K562 (cell line): ENCODE data around the gene ZNF581. TPM values are rescaled to one million over a fixed set of nuclear protein-coding genes. Genes with fewer than 3 reads are reported as not detected.

Experiments
- CBX3 ChIP-seq, 2 experiments: IDR thresholded peaks; 1 replicate in 1 of 2; 2 replicates in 1 of 2; pipeline ENCODE4 v1.6.1; 2012; ENCODE audit warnings: inconsistent platforms in 2 of 2, low read length in 2 of 2, borderline replicate concordance in 1 of 2, control low read depth in 1 of 2
- FOXP1 ChIP-seq: sonication (generic); formaldehyde crosslinking; IDR thresholded peaks from 2 replicates; pipeline ENCODE4 v1.8.0; 2022; ENCODE audit warnings: mild to moderate bottlenecking, missing genetic modification reagents
- GATAD2B ChIP-seq: fragments of 450-650 bp; IDR thresholded peaks from 2 replicates; pipeline ENCODE4 v1.6.1; 2017; ENCODE audit warnings: mild to moderate bottlenecking, borderline replicate concordance
- PHF8 ChIP-seq: fragments of 200-600 bp; sonication (generic); IDR thresholded peaks from 2 replicates; pipeline ENCODE4 v1.6.1; 2012; ENCODE audit warnings: mixed run types, mild to moderate bottlenecking, inconsistent platforms, low read length, moderate library complexity, borderline replicate concordance
- POLR2A ChIP-seq: fragments of 450-650 bp; conservative IDR thresholded peaks from 2 replicates; pipeline ENCODE4 v1.6.1; 2016
- RBM22 ChIP-seq: fragments of 200-400 bp; formaldehyde crosslinking; IDR thresholded peaks from 2 replicates; pipeline ENCODE4 v1.6.1; 2018; ENCODE audit warnings: low read length, low read depth; ENCODE audit not compliant: poor library complexity, severe bottlenecking
- RFX7 ChIP-seq: fragments of 250-450 bp; sonication (Bioruptor Pico); IDR thresholded peaks from 2 replicates; pipeline ENCODE4 v1.5.1; 2021; ENCODE audit warnings: mild to moderate bottlenecking
- RNF2 ChIP-seq: sonication (generic); IDR thresholded peaks from 2 replicates; pipeline ENCODE4 v1.6.1; 2016
- SMAD1 ChIP-seq: fragments of 150-350 bp; IDR thresholded peaks from 2 replicates; pipeline ENCODE4 v1.6.1; 2014; ENCODE audit warnings: low read length, low read depth; ENCODE audit not compliant: partially characterized antibody
- TAF15 ChIP-seq: fragments of 200-400 bp; formaldehyde crosslinking; IDR thresholded peaks from 2 replicates; pipeline ENCODE4 v1.6.1; 2017; ENCODE audit warnings: mild to moderate bottlenecking, low read depth, low read length, moderate library complexity
- TCF7L2 ChIP-seq: fragments of 150-350 bp; IDR thresholded peaks from 2 replicates; pipeline ENCODE4 v1.6.1; 2016; ENCODE audit warnings: low read depth, mild to moderate bottlenecking, low read length, moderate library complexity
- ZNF408 ChIP-seq: fragments of 250-450 bp; sonication (Bioruptor Pico); IDR thresholded peaks from 2 replicates; pipeline ENCODE4 v1.4.0; 2020; ENCODE audit warnings: low read depth, mild to moderate bottlenecking, moderate library complexity
- ZNF507 ChIP-seq: conservative IDR thresholded peaks from 2 replicates; pipeline ENCODE4 v1.6.1; 2017; ENCODE audit warnings: missing genetic modification characterization, missing compliant biosample characterization
- ZNF76 ChIP-seq: fragments of 250-450 bp; sonication (Bioruptor Pico); IDR thresholded peaks from 2 replicates; pipeline ENCODE4 v1.4.0; 2020; ENCODE audit warnings: mild to moderate bottlenecking, moderate library complexity, borderline replicate concordance
- ZNF766 ChIP-seq: fragments of 200-800 bp; sonication (Bioruptor generic); conservative IDR thresholded peaks from 2 replicates; pipeline ENCODE4 v1.6.1; 2016; ENCODE audit warnings: missing genetic modification characterization, missing compliant biosample characterization
- polyA plus RNA-seq, 8 experiments: library from polyadenylated mRNA; depleted of rRNA in 4 of 8; stranded (reverse) in 5 of 8; unstranded in 3 of 8; fragments of >200 nt; fragmentation: Nextera tagmentation in 2 of 8; fragmentation: Illumina TruSeq in 1 of 8; extraction: Ambion mirVana in 2 of 8; extraction: Trizol in 1 of 8; gene quantifications; 2 replicates each; pipeline versions ENCODE4 v1.2.1 to v1.2.3, GENCODE V29; 2011 to 2014; ENCODE audit warnings: inconsistent platforms in 1 of 8, missing spikeins in 1 of 8
- total RNA-seq, 7 experiments: library from RNA; depleted of rRNA in 6 of 7; stranded (reverse); fragments of >200 nt in 6 of 7; fragmentation: Illumina TruSeq in 2 of 7; extraction: Trizol in 2 of 7; gene quantifications; 2 replicates each; pipeline versions ENCODE4 v1.2.1 to v1.2.3, GENCODE V29; 2011 to 2021; ENCODE audit warnings: low replicate concordance in 1 of 7
- TF ChIP-seq, protein P1 (sequence below): fragments of 450-650 bp; formaldehyde crosslinking; IDR thresholded peaks from 2 replicates; pipeline ENCODE4 v1.4.0; 2020; ENCODE audit warnings: mild to moderate bottlenecking, moderate library complexity
- TF ChIP-seq, protein P2 (sequence below), 2 experiments: fragments of 450-650 bp; conservative IDR thresholded peaks; 2 replicates each; pipeline ENCODE4 v1.6.1; 2017; ENCODE audit warnings: mild to moderate bottlenecking in 2 of 2, moderate library complexity in 2 of 2
- TF ChIP-seq, protein P3 (sequence below): fragments of 450-650 bp; IDR thresholded peaks from 2 replicates; pipeline ENCODE4 v1.6.1; 2017; ENCODE audit warnings: mild to moderate bottlenecking, moderate library complexity
- TF ChIP-seq, protein P4 (sequence below): fragments of 150-350 bp; IDR thresholded peaks from 2 replicates; pipeline ENCODE4 v1.6.1; 2014; ENCODE audit warnings: low read depth, mild to moderate bottlenecking, low read length, borderline replicate concordance
- TF ChIP-seq, protein P5 (sequence below): fragments of 250-450 bp; sonication (Bioruptor Pico); IDR thresholded peaks from 2 replicates; pipeline ENCODE4 v1.5.0; 2022; ENCODE audit warnings: mild to moderate bottlenecking

ZNF581 gene
- total and polyA plus RNA-seq, 9 of the 15 experiments (the other 6 are each of a cell fraction or from before 2014, with no cell fraction given), result 2.4 to 39.4 (median 15.4) TPM

DNA sequence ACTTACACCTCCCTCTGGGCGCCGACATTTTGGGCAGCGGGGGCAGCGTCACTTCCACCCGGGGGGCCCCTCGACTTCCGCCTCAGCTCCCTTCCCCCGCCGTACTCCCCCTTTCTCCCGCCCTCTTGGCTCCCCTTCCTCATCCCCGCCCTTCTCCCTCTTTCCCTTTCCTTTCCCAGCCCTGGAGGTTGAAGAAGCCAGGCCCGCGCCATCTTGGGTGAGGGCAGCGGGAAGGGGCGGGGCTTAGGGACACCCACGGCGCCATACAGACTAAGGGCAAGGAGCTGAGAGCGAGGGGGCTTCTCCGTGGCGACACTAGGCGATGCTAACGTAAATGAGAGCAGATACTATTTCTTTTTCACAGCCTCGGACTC, 44.0 kb upstream of the ZNF581 start, which contains the start of gene FIZ1 (continued):
- TF ChIP-seq PHF8, result peak; percentile 43
- TF ChIP-seq, protein P1, sequence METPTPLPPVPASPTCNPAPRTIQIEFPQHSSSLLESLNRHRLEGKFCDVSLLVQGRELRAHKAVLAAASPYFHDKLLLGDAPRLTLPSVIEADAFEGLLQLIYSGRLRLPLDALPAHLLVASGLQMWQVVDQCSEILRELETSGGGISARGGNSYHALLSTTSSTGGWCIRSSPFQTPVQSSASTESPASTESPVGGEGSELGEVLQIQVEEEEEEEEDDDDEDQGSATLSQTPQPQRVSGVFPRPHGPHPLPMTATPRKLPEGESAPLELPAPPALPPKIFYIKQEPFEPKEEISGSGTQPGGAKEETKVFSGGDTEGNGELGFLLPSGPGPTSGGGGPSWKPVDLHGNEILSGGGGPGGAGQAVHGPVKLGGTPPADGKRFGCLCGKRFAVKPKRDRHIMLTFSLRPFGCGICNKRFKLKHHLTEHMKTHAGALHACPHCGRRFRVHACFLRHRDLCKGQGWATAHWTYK (CRISPR knock-in tag), result no peak
- peak; percentile 21 for TF ChIP-seq RNF2
- TF ChIP-seq, protein P2, sequence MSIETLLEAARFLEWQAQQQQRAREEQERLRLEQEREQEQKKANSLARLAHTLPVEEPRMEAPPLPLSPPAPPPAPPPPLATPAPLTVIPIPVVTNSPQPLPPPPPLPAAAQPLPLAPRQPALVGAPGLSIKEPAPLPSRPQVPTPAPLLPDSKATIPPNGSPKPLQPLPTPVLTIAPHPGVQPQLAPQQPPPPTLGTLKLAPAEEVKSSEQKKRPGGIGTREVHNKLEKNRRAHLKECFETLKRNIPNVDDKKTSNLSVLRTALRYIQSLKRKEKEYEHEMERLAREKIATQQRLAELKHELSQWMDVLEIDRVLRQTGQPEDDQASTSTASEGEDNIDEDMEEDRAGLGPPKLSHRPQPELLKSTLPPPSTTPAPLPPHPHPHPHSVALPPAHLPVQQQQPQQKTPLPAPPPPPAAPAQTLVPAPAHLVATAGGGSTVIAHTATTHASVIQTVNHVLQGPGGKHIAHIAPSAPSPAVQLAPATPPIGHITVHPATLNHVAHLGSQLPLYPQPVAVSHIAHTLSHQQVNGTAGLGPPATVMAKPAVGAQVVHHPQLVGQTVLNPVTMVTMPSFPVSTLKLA (conservative IDR thresholded peaks at IDR 0.05), result peak in 1 of 2 experiments; percentile 75; a peak in 3 of 4 replicates
- TF ChIP-seq, protein P3, sequence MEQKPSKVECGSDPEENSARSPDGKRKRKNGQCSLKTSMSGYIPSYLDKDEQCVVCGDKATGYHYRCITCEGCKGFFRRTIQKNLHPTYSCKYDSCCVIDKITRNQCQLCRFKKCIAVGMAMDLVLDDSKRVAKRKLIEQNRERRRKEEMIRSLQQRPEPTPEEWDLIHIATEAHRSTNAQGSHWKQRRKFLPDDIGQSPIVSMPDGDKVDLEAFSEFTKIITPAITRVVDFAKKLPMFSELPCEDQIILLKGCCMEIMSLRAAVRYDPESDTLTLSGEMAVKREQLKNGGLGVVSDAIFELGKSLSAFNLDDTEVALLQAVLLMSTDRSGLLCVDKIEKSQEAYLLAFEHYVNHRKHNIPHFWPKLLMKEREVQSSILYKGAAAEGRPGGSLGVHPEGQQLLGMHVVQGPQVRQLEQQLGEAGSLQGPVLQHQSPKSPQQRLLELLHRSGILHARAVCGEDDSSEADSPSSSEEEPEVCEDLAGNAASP, result no peak
- no peak for TF ChIP-seq TAF15
- TF ChIP-seq RBM22, result no peak
- TF ChIP-seq, protein P4, sequence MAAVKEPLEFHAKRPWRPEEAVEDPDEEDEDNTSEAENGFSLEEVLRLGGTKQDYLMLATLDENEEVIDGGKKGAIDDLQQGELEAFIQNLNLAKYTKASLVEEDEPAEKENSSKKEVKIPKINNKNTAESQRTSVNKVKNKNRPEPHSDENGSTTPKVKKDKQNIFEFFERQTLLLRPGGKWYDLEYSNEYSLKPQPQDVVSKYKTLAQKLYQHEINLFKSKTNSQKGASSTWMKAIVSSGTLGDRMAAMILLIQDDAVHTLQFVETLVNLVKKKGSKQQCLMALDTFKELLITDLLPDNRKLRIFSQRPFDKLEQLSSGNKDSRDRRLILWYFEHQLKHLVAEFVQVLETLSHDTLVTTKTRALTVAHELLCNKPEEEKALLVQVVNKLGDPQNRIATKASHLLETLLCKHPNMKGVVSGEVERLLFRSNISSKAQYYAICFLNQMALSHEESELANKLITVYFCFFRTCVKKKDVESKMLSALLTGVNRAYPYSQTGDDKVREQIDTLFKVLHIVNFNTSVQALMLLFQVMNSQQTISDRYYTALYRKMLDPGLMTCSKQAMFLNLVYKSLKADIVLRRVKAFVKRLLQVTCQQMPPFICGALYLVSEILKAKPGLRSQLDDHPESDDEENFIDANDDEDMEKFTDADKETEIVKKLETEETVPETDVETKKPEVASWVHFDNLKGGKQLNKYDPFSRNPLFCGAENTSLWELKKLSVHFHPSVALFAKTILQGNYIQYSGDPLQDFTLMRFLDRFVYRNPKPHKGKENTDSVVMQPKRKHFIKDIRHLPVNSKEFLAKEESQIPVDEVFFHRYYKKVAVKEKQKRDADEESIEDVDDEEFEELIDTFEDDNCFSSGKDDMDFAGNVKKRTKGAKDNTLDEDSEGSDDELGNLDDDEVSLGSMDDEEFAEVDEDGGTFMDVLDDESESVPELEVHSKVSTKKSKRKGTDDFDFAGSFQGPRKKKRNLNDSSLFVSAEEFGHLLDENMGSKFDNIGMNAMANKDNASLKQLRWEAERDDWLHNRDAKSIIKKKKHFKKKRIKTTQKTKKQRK, result no peak
- peak; percentile 5; the same call in 1 of the 2 replicates for TF ChIP-seq TCF7L2
- TF ChIP-seq ZNF507 (tag), result no peak
- no peak for TF ChIP-seq SMAD1
- peak; percentile 77 for TF ChIP-seq POLR2A
- TF ChIP-seq, protein P5, sequence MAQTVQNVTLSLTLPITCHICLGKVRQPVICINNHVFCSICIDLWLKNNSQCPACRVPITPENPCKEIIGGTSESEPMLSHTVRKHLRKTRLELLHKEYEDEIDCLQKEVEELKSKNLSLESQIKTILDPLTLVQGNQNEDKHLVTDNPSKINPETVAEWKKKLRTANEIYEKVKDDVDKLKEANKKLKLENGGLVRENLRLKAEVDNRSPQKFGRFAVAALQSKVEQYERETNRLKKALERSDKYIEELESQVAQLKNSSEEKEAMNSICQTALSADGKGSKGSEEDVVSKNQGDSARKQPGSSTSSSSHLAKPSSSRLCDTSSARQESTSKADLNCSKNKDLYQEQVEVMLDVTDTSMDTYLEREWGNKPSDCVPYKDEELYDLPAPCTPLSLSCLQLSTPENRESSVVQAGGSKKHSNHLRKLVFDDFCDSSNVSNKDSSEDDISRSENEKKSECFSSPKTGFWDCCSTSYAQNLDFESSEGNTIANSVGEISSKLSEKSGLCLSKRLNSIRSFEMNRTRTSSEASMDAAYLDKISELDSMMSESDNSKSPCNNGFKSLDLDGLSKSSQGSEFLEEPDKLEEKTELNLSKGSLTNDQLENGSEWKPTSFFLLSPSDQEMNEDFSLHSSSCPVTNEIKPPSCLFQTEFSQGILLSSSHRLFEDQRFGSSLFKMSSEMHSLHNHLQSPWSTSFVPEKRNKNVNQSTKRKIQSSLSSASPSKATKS (CRISPR knock-in tag), result no peak
- TF ChIP-seq ZNF76 (CRISPR knock-in tag), result no peak
- no peak for TF ChIP-seq RFX7 (CRISPR knock-in tag)
- no peak for TF ChIP-seq CBX3 (IDR thresholded peaks at IDR 0.05; ENCODE audit: borderline replicate concordance in 1 of 2, low read length in 2 of 2)
- TF ChIP-seq ZNF408 (CRISPR knock-in tag), result no peak
- no peak for TF ChIP-seq ZNF766 (CRISPR knock-in tag)
- no peak for TF ChIP-seq GATAD2B
- peak; percentile 88; the same call in 1 of the 2 replicates for TF ChIP-seq FOXP1
